MM.1S (cell line): ENCODE data around the gene RAD1.

Experiments
- CTCF ChIP-seq: fragments of 300-600 bp; sonication (generic); IDR thresholded peaks from 2 replicates; pipeline ENCODE4 v1.5.1; 2016; ENCODE audit warnings: antibody characterized with exemption, low read length, mixed read lengths
- EZH2 ChIP-seq: fragments of 300-600 bp; sonication (generic); optimal IDR thresholded peaks from 2 replicates; pipeline ENCODE3; 2017; ENCODE audit warnings: low read depth, mild to moderate bottlenecking, antibody characterized with exemption, low read length, mixed read lengths
- EZH2phosphoT487 ChIP-seq: fragments of 300-600 bp; sonication (generic); IDR thresholded peaks from 2 replicates; pipeline ENCODE4 v1.6.1; 2018; ENCODE audit warnings: antibody characterized with exemption, low read length

GRCh38 chr5:34858790-34859189 is 56.5 kb downstream of the RAD1 start:
- TF ChIP-seq CTCF (no peak), EZH2phosphoT487 (no peak), EZH2 (no peak)
